Measurements from ENCODE around the gene RDM1. TPM values are rescaled to one million over a fixed set of nuclear protein-coding genes. Genes with fewer than 3 reads are reported as not detected.

The RDM1 gene
- total and polyA plus RNA-seq, 2 experiments from 2014 or later = 3.9 to 8.8 TPM

DNA sequence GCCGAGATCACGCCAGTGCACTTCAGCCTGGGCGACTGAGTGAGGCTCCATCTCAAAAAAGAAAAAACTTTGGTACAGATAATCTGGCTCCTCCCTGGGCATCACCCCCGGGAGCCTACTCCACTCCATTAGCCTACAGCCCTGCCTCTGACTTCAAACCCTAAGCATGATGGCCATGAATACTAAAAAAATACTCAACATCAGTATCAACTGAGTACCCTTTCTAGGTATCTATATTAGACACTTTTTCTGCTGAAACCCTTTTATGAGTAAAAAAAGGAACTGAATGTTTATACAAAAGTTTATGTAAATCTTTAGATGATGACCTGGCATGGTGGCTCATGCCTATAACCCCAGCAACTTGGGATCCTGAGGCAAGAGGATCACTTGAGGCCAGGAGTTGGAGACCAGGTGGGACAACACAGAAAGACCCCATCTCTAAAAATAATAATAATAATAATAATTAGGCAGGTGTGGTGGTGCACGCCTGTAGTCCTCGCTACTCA, 6.9 kb downstream of the RDM1 start (continued):
- TF ChIP-seq NANOG (IDR thresholded peaks at IDR 0.05; ENCODE audit: borderline replicate concordance) (no peak), ETS1 (IDR thresholded peaks at IDR 0.05) (no peak)

- no peak overlapping the region for H3K4me2 ChIP-seq
- H3K27me3 ChIP-seq (ENCODE audit: insufficient read depth) = no peaks in the 10 kb centered on the region
- no peak for DNase-seq (ENCODE audit: low spot score)
- no peak overlapping the region for H3K27ac ChIP-seq (ENCODE audit: low read depth)
- no peak for ATAC-seq
- Mint-ChIP-seq H3K27me3 (ENCODE audit: insufficient read depth, low read depth, poor library complexity) (no peaks in the 10 kb centered on the region), H3K36me3 (ENCODE audit: low read depth) (peaks cover 34% of the 10 kb centered on the region), H3K4me1 (peaks cover 3% of the 10 kb centered on the region; the same call in 1 of the 3 replicates), H3K9me3 (peaks cover 19% of the 10 kb centered on the region), H3K27ac (no peak overlapping the region), H3K4me3 (no peak overlapping the region)
- H2AFZ ChIP-seq = no peak overlapping the region
- no peaks in the 10 kb centered on the region; the same call in 1 of the 2 replicates for H4K20me1 ChIP-seq (replicated peaks; ENCODE audit: insufficient read depth)
- no peaks in the 10 kb centered on the region for H3K79me2 ChIP-seq (replicated peaks; ENCODE audit: insufficient read depth)
- 0 out of 2 replicates have a peak, but pooled peaks cover 3% of the 10 kb centered on the region for H3K9me2 ChIP-seq (ENCODE audit: insufficient read depth)
- no peaks in the 10 kb centered on the region for H3K4me1 ChIP-seq (ENCODE audit: insufficient read depth)
- H3K36me3 ChIP-seq (ENCODE audit: insufficient read depth) = no peaks in the 10 kb centered on the region
- H3F3A ChIP-seq (replicated peaks; ENCODE audit: low read depth) = no peaks in the 10 kb centered on the region
- H3K4me3 ChIP-seq = no peak overlapping the region
- TF ChIP-seq POLR2AphosphoS5 (IDR thresholded peaks at IDR 0.05; ENCODE audit: low read depth) (no peak), CREB1 (CRISPR knock-in tag; IDR thresholded peaks at IDR 0.05; ENCODE audit: low read depth) (no peak), ETS1 (IDR thresholded peaks at IDR 0.05) (no peak), EZH2 (IDR thresholded peaks at IDR 0.05; ENCODE audit: low read depth, unreplicated experiment) (no peak), STAT1 (IDR thresholded peaks at IDR 0.05; ENCODE audit: unreplicated experiment) (no peak), REST (IDR thresholded peaks at IDR 0.05; ENCODE audit: unreplicated experiment) (no peak), ZNF114 (CRISPR knock-in tag; IDR thresholded peaks at IDR 0.05) (no peak), JUNB (IDR thresholded peaks at IDR 0.05; ENCODE audit: unreplicated experiment) (no peak), ZNF331 (CRISPR knock-in tag; IDR thresholded peaks at IDR 0.05; ENCODE audit: low read depth) (no peak)
- TF ChIP-seq, protein P1, sequence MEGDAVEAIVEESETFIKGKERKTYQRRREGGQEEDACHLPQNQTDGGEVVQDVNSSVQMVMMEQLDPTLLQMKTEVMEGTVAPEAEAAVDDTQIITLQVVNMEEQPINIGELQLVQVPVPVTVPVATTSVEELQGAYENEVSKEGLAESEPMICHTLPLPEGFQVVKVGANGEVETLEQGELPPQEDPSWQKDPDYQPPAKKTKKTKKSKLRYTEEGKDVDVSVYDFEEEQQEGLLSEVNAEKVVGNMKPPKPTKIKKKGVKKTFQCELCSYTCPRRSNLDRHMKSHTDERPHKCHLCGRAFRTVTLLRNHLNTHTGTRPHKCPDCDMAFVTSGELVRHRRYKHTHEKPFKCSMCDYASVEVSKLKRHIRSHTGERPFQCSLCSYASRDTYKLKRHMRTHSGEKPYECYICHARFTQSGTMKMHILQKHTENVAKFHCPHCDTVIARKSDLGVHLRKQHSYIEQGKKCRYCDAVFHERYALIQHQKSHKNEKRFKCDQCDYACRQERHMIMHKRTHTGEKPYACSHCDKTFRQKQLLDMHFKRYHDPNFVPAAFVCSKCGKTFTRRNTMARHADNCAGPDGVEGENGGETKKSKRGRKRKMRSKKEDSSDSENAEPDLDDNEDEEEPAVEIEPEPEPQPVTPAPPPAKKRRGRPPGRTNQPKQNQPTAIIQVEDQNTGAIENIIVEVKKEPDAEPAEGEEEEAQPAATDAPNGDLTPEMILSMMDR (conservative IDR thresholded peaks at IDR 0.05; ENCODE audit: low read depth in 2 of 2) = no peak
- TF ChIP-seq, protein P2, sequence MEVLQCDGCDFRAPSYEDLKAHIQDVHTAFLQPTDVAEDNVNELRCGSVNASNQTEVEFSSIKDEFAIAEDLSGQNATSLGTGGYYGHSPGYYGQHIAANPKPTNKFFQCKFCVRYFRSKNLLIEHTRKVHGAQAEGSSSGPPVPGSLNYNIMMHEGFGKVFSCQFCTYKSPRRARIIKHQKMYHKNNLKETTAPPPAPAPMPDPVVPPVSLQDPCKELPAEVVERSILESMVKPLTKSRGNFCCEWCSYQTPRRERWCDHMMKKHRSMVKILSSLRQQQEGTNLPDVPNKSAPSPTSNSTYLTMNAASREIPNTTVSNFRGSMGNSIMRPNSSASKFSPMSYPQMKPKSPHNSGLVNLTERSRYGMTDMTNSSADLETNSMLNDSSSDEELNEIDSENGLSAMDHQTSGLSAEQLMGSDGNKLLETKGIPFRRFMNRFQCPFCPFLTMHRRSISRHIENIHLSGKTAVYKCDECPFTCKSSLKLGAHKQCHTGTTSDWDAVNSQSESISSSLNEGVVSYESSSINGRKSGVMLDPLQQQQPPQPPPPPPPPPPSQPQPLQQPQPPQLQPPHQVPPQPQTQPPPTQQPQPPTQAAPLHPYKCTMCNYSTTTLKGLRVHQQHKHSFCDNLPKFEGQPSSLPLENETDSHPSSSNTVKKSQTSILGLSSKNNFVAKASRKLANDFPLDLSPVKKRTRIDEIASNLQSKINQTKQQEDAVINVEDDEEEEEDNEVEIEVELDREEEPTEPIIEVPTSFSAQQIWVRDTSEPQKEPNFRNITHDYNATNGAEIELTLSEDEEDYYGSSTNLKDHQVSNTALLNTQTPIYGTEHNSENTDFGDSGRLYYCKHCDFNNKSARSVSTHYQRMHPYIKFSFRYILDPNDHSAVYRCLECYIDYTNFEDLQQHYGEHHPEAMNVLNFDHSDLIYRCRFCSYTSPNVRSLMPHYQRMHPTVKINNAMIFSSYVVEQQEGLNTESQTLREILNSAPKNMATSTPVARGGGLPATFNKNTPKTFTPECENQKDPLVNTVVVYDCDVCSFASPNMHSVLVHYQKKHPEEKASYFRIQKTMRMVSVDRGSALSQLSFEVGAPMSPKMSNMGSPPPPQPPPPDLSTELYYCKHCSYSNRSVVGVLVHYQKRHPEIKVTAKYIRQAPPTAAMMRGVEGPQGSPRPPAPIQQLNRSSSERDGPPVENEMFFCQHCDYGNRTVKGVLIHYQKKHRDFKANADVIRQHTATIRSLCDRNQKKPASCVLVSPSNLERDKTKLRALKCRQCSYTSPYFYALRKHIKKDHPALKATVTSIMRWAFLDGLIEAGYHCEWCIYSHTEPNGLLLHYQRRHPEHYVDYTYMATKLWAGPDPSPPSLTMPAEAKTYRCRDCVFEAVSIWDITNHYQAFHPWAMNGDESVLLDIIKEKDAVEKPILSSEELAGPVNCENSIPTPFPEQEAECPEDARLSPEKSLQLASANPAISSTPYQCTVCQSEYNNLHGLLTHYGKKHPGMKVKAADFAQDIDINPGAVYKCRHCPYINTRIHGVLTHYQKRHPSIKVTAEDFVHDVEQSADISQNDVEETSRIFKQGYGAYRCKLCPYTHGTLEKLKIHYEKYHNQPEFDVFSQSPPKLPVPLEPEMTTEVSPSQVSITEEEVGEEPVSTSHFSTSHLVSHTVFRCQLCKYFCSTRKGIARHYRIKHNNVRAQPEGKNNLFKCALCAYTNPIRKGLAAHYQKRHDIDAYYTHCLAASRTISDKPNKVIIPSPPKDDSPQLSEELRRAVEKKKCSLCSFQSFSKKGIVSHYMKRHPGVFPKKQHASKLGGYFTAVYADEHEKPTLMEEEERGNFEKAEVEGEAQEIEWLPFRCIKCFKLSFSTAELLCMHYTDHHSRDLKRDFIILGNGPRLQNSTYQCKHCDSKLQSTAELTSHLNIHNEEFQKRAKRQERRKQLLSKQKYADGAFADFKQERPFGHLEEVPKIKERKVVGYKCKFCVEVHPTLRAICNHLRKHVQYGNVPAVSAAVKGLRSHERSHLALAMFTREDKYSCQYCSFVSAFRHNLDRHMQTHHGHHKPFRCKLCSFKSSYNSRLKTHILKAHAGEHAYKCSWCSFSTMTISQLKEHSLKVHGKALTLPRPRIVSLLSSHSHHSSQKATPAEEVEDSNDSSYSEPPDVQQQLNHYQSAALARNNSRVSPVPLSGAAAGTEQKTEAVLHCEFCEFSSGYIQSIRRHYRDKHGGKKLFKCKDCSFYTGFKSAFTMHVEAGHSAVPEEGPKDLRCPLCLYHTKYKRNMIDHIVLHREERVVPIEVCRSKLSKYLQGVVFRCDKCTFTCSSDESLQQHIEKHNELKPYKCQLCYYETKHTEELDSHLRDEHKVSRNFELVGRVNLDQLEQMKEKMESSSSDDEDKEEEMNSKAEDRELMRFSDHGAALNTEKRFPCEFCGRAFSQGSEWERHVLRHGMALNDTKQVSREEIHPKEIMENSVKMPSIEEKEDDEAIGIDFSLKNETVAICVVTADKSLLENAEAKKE (CRISPR knock-in tag; IDR thresholded peaks at IDR 0.05) = no peak
Measured at GRCh38 chr17:35920229-35920628, 10.3 kb downstream of the RDM1 start.
